Osteocyte (in vitro differentiated cells): ENCODE measurements around the gene GGN. TPM values are rescaled to one million over a fixed set of nuclear protein-coding genes. Genes with fewer than 3 reads are reported as not detected.

Experiments
- DNase-seq: peaks from one replicate; pipeline ENCODE4 v3.0.0; 2021; ENCODE audit warnings: mixed read lengths; ENCODE audit not compliant: unreplicated experiment; ENCODE audit errors: extremely low spot score
- H3K27ac Mint-ChIP-seq: one replicate; pipeline ENCODE4 v1.8.0; 2021; ENCODE audit warnings: mild to moderate bottlenecking, mixed read lengths; ENCODE audit not compliant: unreplicated experiment
- H3K27me3 Mint-ChIP-seq: one replicate; pipeline ENCODE4 v1.8.0; 2021; ENCODE audit warnings: mixed read lengths; ENCODE audit not compliant: unreplicated experiment
- H3K36me3 Mint-ChIP-seq: one replicate; pipeline ENCODE4 v1.8.0; 2021; ENCODE audit warnings: mixed read lengths; ENCODE audit not compliant: unreplicated experiment
- H3K4me1 Mint-ChIP-seq: one replicate; pipeline ENCODE4 v1.8.0; 2021; ENCODE audit warnings: mixed read lengths; ENCODE audit not compliant: unreplicated experiment
- H3K4me3 Mint-ChIP-seq: one replicate; pipeline ENCODE4 v1.8.0; 2021; ENCODE audit warnings: mild to moderate bottlenecking, moderate library complexity, mixed read lengths; ENCODE audit not compliant: unreplicated experiment
- H3K9me3 Mint-ChIP-seq: one replicate; pipeline ENCODE4 v1.8.0; 2021; ENCODE audit warnings: mixed read lengths; ENCODE audit not compliant: unreplicated experiment
- total RNA-seq: library from RNA; stranded (reverse); gene quantifications from 2 replicates; pipeline ENCODE4 v1.2.1, GENCODE V29; 2021
- TF ChIP-seq, protein P1 (sequence below): fragments of 200-600 bp; sonication (generic); IDR thresholded peaks from 2 replicates; pipeline ENCODE4 v1.5.0; 2021; ENCODE audit warnings: antibody characterized with exemption, mild to moderate bottlenecking, moderate library complexity

Gene GGN
- total RNA-seq, 1 donor from 2014 or later = 2.3 TPM

DNA sequence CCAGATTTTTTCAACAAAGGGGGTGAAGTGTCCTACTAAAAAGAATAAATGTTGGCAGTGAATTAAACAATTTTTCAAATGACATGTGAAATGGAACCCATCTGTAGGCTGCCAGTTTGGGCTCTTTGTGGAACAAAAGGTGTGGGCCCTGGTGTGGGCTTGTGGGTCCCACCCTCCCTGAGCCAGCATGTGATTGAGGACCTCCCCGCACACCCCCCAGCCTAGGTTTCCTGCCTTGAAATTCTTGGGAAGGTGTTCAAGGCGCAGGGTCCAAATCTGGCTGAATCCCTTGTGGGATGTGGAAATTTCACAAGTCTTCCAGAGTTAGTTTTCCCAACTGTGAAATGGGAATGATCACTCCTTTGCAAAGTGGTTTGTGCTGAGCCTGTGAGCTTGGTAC, 4.1 kb downstream of the GGN start:
- Mint-ChIP-seq H3K27ac (no peak overlapping the region), H3K4me1 (peaks cover 4% of the 10 kb centered on the region), H3K9me3 (no peaks in the 10 kb centered on the region), H3K27me3 (no peaks in the 10 kb centered on the region), H3K36me3 (peaks cover 29% of the 10 kb centered on the region), H3K4me3 (no peak overlapping the region)
- TF ChIP-seq, protein P1, sequence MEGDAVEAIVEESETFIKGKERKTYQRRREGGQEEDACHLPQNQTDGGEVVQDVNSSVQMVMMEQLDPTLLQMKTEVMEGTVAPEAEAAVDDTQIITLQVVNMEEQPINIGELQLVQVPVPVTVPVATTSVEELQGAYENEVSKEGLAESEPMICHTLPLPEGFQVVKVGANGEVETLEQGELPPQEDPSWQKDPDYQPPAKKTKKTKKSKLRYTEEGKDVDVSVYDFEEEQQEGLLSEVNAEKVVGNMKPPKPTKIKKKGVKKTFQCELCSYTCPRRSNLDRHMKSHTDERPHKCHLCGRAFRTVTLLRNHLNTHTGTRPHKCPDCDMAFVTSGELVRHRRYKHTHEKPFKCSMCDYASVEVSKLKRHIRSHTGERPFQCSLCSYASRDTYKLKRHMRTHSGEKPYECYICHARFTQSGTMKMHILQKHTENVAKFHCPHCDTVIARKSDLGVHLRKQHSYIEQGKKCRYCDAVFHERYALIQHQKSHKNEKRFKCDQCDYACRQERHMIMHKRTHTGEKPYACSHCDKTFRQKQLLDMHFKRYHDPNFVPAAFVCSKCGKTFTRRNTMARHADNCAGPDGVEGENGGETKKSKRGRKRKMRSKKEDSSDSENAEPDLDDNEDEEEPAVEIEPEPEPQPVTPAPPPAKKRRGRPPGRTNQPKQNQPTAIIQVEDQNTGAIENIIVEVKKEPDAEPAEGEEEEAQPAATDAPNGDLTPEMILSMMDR = no peak
- no peak for DNase-seq

GRCh38 chr19:38383184-38383583, 4.7 kb downstream of the GGN start:
- no peak overlapping the region for H3K27ac Mint-ChIP-seq

GRCh38 chr19:38381138-38381537, 6.7 kb downstream of the GGN start:
- Mint-ChIP-seq H3K9me3 (no peaks in the 10 kb centered on the region), H3K4me3 (no peak overlapping the region), H3K27me3 (no peaks in the 10 kb centered on the region), H3K36me3 (peaks cover 29% of the 10 kb centered on the region), H3K4me1 (peaks cover 6% of the 10 kb centered on the region), H3K27ac (no peak overlapping the region)
- DNase-seq = no peak
- TF ChIP-seq, protein P1 = no peak

More at GRCh38 chr19:38383184-38383583, 4.7 kb downstream of the GGN start:
- Mint-ChIP-seq H3K4me1 (peaks cover 4% of the 10 kb centered on the region), H3K36me3 (peaks cover 29% of the 10 kb centered on the region), H3K4me3 (no peak overlapping the region), H3K9me3 (no peaks in the 10 kb centered on the region), H3K27me3 (no peaks in the 10 kb centered on the region)
- TF ChIP-seq, protein P1 = no peak
- DNase-seq = no peak

GRCh38 chr19:38378866-38379265, 9.0 kb downstream of the GGN start:
- Mint-ChIP-seq H3K9me3 (no peaks in the 10 kb centered on the region), H3K27ac (no peak overlapping the region), H3K36me3 (peaks cover 25% of the 10 kb centered on the region), H3K27me3 (no peaks in the 10 kb centered on the region), H3K4me3 (no peak overlapping the region), H3K4me1 (peaks cover 23% of the 10 kb centered on the region)
- no peak for DNase-seq
- TF ChIP-seq, protein P1 = no peak

DNA sequence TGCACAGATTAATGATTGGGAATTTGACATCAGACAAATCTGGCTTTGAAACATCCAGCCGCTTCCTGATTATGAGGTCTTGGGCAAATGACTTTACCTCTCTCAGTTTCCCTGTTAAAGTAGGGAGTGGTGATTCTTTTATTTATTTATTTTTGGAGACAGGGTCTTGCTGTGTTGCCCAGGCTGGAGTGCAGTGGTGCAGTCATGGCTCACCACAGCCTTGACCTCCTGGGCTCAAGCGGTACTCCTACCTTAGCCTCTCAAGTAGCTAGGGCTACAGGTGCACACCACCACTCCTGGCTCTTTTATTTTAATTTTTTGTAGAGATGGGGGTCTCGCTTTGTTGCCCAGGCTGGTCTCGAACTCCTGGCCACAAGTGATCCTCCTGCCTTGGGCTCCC, 10.8 kb downstream of the GGN start:
- peak overlapping the region; percentile 100 for H3K4me3 Mint-ChIP-seq
- H3K9me3 Mint-ChIP-seq = no peaks in the 10 kb centered on the region
- TF ChIP-seq, protein P1 = no peak
- H3K36me3 Mint-ChIP-seq = peaks cover 16% of the 10 kb centered on the region
- H3K27ac Mint-ChIP-seq = no peak overlapping the region
- no peaks in the 10 kb centered on the region for H3K27me3 Mint-ChIP-seq
- DNase-seq = no peak
- H3K4me1 Mint-ChIP-seq = peaks cover 24% of the 10 kb centered on the region
